GM10248 (cell line): ENCODE measurements around the gene MYO7A.

Experiments
- CTCF ChIA-PET: fragments of 300-600 bp; sonication (Branson Sonifier 250); formaldehyde crosslinking; extraction: SDS; loops from one replicate; lab custom pipeline; 2021; ENCODE audit warnings: antibody characterized with exemption; lab: Yijun Ruan, JAX
- POLR2A ChIA-PET: fragments of 350-650 bp; sonication (Branson Sonifier 250); formaldehyde crosslinking; extraction: SDS; loops from one replicate; lab custom pipeline; 2020; ENCODE audit warnings: antibody characterized with exemption; lab: Yijun Ruan, JAX
- DNase-seq: peaks from one replicate; pipeline ENCODE4 v3.0.0; 2012; ENCODE audit errors: extremely low spot score
- CTCF ChIP-seq: IDR thresholded peaks from 2 replicates; pipeline ENCODE4 v1.5.1; 2012; ENCODE audit warnings: mild to moderate bottlenecking, low read depth; ENCODE audit errors: extremely low read depth, missing control alignments, control extremely low read depth

The MYO7A gene

GRCh38 chr11:77120571-77120970, 7.5 kb upstream of the MYO7A start:
- TF ChIP-seq CTCF, result no peak
- no peak for DNase-seq
- POLR2A ChIA-PET, result no interaction called here
- CTCF ChIA-PET, result interaction anchor here (1.7 to 2.0 kb wide), 2 partner anchors 69 to 73 kb away, joined by 4 to 5 read pairs; no protein-coding TSS in a partner anchor

DNA sequence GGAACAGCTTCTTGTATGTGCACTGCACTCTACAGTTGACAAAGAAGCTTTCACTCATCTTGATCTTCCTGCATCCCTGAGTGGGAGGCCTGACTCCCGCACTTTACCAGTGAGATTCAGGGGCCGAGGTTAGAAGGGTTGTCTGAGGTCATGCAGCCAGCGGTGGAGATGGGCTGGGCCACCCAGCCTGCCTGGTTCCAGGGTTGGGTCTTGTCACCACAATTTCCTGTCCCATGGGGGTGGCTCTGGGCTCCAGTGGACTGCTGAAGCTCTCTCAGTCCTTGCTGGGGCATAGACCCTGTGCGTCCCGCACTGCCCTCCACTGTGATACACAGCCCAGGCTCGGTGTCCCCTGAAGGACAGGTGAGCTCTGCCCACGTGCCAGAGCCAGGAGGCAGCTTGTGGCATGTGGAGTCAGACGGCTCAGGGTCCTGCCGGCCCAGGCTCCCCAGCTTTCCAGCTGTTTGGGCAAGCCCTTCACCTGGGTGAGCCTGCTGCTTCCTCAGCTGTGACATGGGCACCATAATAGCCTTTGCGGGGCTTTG, 6.9 kb upstream of the MYO7A start:
- TF ChIP-seq CTCF, result no peak
- ChIA-PET POLR2A (no interaction called here), CTCF (interaction anchor here (1.7 to 2.0 kb wide), 2 partner anchors 68 to 73 kb away, joined by 4 to 5 read pairs; no protein-coding TSS in a partner anchor)
- no peak for DNase-seq

DNA sequence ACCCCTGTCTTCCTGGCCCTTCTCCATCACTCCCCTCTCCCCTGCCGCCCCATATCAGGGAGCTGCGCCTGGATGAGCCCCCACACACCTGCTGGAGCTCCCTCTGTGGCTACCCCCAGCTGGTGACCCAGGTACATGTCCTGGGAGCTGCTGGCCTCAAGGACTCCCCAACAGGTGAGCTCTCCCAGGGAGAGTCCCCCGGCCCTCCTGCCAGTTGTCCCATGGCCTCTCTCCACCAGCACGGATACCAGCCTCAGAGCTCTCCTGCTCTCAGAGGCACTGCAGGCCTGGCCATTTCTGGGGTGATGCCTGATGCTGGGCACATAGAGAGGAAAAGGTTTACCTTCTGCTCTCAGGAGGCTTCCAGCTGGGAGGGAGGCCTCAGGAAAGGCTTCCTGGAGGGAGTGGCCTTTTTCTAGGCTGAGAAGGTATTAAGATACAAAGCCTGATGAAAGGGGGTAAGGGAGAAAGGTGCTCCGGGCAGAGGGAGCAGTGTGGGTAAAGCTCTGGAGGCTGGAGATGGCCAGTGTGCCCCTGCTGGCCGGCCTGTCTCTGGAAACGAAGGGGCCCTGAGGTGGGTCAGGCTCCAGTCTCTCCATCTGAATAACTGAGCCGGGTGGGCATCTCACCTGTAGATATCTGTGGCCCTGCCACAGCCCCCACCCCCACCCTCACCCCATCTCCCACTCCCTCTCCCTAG, 6.0 kb upstream of the MYO7A start:
- CTCF ChIA-PET, result interaction anchor here (1.2 to 2.0 kb wide), 4 partner anchors 68 to 435 kb away, joined by 3 to 5 read pairs (median 4); no protein-coding TSS in a partner anchor
- POLR2A ChIA-PET, result no interaction called here

DNA sequence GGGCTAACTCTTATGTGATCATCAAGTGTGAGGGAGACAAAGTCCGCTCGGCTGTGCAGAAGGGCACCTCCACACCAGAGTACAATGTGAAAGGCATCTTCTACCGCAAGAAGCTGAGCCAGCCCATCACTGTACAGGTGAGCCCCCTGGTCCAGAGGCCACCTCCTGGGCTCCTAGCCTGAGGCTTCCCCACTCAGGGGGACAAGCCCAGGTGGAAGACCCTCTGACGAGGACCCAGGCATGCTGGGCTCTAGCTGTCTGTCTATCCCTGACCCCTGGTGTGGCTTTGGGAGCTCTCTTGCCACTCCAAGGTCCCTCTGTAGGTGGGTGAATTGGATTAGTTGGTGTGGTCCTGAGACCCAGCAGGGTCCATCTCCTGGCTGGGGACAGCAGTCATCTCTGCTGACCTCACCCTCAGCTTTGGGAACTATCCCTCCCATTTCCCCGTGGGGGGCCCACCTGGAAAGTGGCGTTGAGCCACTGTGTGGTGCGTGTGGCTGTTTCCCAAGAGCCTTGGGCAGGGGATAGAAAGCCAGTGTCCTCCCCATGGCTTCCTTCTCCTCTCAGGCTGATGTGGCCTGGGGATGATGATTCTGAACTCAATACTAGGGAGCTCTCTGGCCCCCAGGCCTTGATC, 5.4 kb upstream of the MYO7A start:
- CTCF ChIA-PET, result interaction anchor here (1.0 to 2.0 kb wide), 5 partner anchors 14 to 434 kb away, joined by 3 to 5 read pairs (median 3); no protein-coding TSS in a partner anchor
- DNase-seq, result no peak
- TF ChIP-seq CTCF, result no peak
- POLR2A ChIA-PET, result no interaction called here

More for the DNA sequence above, 6.0 kb upstream of the MYO7A start:
- no peak for TF ChIP-seq CTCF
- DNase-seq, result no peak

- CTCF ChIA-PET, result interaction anchor here (1.0 to 1.3 kb wide), 4 partner anchors 13 to 433 kb away, joined by 3 to 4 read pairs (median 3); no protein-coding TSS in a partner anchor
- no peak for DNase-seq
- POLR2A ChIA-PET, result no interaction called here
- no peak for TF ChIP-seq CTCF
Measured at GRCh38 chr11:77123591-77123990, 4.5 kb upstream of the MYO7A start.

DNA sequence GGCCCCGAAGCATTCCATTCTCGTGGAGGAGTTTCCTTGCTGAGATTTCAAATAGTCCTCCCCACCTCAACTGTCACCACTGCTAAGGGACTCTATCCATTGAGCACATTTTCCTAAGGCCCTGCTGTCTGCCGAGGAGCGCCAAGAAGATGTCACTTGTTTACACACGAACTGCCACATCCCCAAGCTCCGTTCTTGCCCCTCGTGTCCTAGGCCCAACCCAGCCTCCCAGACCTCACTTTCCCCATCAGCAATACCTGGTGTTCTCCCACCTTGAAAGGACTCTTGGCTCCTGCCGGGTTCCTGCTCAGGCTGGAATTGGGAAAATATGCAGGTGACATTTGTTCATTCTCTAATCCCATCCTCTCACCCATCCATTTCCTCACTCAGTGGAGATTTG, 4.0 kb upstream of the MYO7A start:
- CTCF ChIA-PET, result no interaction called here
- no peak for TF ChIP-seq CTCF
- DNase-seq, result no peak
- POLR2A ChIA-PET, result no interaction called here
